Frontal cortex (tissue), 4 donors: ENCODE data around the gene LDLRAD4. TPM values are rescaled to one million over a fixed set of nuclear protein-coding genes. Genes with fewer than 3 reads are reported as not detected.
"Not testable (repeated sequence)": the region's sequence is repeated elsewhere in the genome, so short reads cannot be mapped to it uniquely, and the experiment has no call there.

Source experiments
- DNase-seq, 2 donors: peaks; one replicate each; pipeline ENCODE4 v3.0.0; 2012; ENCODE audit warnings: low spot score in 2 of 2
- FAIRE-seq: peaks from 2 replicates; lab custom pipeline; 2012; peaks lifted over from hg19 to GRCh38; lab: Jason Lieb, UNC
- total RNA-seq: library from RNA; depleted of rRNA; stranded (reverse); fragments of >200 nt; gene quantifications from one replicate; pipeline ENCODE4 v1.2.3, GENCODE V29; 2014
- donor health status: control.
- donor health status: control.
- donor health status: control.

The LDLRAD4 gene
- total RNA-seq, 1 donor from 2014 or later = 60.7 TPM

GRCh38 chr18:13262358-13262680 lies 43.8 kb downstream of the LDLRAD4 start:
- FAIRE-seq, DNase-seq: not testable (repeated sequence)

- DNase-seq = no peak
- FAIRE-seq = no peak
Observed at GRCh38 chr18:13262839-13263691, 44.5 kb downstream of the LDLRAD4 start.

GRCh38 chr18:13264091-13265007 lies 45.8 kb downstream of the LDLRAD4 start:
- DNase-seq = no peak

GRCh38 chr18:13265008-13265910 lies 46.7 kb downstream of the LDLRAD4 start:
- no peak for FAIRE-seq
- no peak for DNase-seq

More at GRCh38 chr18:13264091-13265007, 45.8 kb downstream of the LDLRAD4 start:
- FAIRE-seq = no peak

GRCh38 chr18:13265911-13266217 lies 47.3 kb downstream of the LDLRAD4 start:
- no peak for FAIRE-seq
- DNase-seq = no peak

- DNase-seq = no peak
- FAIRE-seq = no peak
Observed at GRCh38 chr18:13266218-13267100, 47.9 kb downstream of the LDLRAD4 start.

GRCh38 chr18:13267431-13267873 lies 48.9 kb downstream of the LDLRAD4 start:
- FAIRE-seq = no peak

GRCh38 chr18:13268158-13269012 lies 49.8 kb downstream of the LDLRAD4 start:
- no peak for FAIRE-seq
- no peak for DNase-seq

More at GRCh38 chr18:13267431-13267873, 48.9 kb downstream of the LDLRAD4 start:
- no peak for DNase-seq

GRCh38 chr18:13269013-13269280 lies 50.4 kb downstream of the LDLRAD4 start:
- FAIRE-seq (no peak), DNase-seq (no peak)

GRCh38 chr18:13269521-13270011 lies 51.0 kb downstream of the LDLRAD4 start:
- DNase-seq (no peak), FAIRE-seq (no peak)

- DNase-seq (no peak), FAIRE-seq (no peak)
Observed at GRCh38 chr18:13270279-13270855, 51.8 kb downstream of the LDLRAD4 start.

- no peak for FAIRE-seq
- DNase-seq = no peak
Observed at GRCh38 chr18:13271302-13271911, 52.8 kb downstream of the LDLRAD4 start.

GRCh38 chr18:13272416-13272815 lies 53.9 kb downstream of the LDLRAD4 start:
- DNase-seq = no peak
- FAIRE-seq = no peak

GRCh38 chr18:13273800-13274199 lies 55.2 kb downstream of the LDLRAD4 start:
- no peak for FAIRE-seq
- no peak for DNase-seq

GRCh38 chr18:13275075-13275474 lies 56.5 kb downstream of the LDLRAD4 start:
- no peak for DNase-seq
- FAIRE-seq = no peak

- no peak for DNase-seq
- FAIRE-seq = no peak
Observed at GRCh38 chr18:13276530-13277520, 58.3 kb downstream of the LDLRAD4 start.
